K562 (cell line): ENCODE results near the gene ZFP64. TPM values are rescaled to one million over a fixed set of nuclear protein-coding genes. Genes with fewer than 3 reads are reported as not detected.
A peak's percentile ranks its signal among the peaks of the same experiment; 100 is the strongest.

Experiments used
- ARHGAP35 ChIP-seq: fragments of 450-650 bp; IDR thresholded peaks from 2 replicates; pipeline ENCODE4 v1.6.1; 2018; ENCODE audit not compliant: partially characterized antibody
- ASH1L ChIP-seq: fragments of 450-650 bp; IDR thresholded peaks from 2 replicates; pipeline ENCODE4 v1.6.1; 2018; ENCODE audit warnings: borderline replicate concordance, mild to moderate bottlenecking, low read depth; ENCODE audit not compliant: partially characterized antibody
- CBX5 ChIP-seq: IDR thresholded peaks from 2 replicates; pipeline ENCODE4 v1.6.1; 2014; ENCODE audit warnings: low read depth, borderline replicate concordance
- CCNT2 ChIP-seq: IDR thresholded peaks from 2 replicates; pipeline ENCODE4 v1.6.1; 2011; ENCODE audit warnings: borderline replicate concordance, low read depth, mild to moderate bottlenecking, moderate library complexity, mixed read lengths, low read length; ENCODE audit not compliant: insufficient read length; ENCODE audit errors: extremely low read depth
- CUX1 ChIP-seq: fragments of 200-800 bp; sonication (Bioruptor generic); IDR thresholded peaks from 2 replicates; pipeline ENCODE4 v1.6.1; 2016; ENCODE audit warnings: missing genetic modification characterization, missing compliant biosample characterization
- EP400 ChIP-seq: fragments of 450-650 bp; IDR thresholded peaks from 2 replicates; pipeline ENCODE4 v1.6.1; 2017; ENCODE audit warnings: antibody characterized with exemption, mild to moderate bottlenecking, moderate library complexity
- HCFC1 ChIP-seq: IDR thresholded peaks from 2 replicates; pipeline ENCODE4 v1.6.1; 2012; ENCODE audit warnings: low read depth, low read length, improper control_type of control experiment
- RBBP5 ChIP-seq: fragments of 200-600 bp; sonication (generic); IDR thresholded peaks from 2 replicates; pipeline ENCODE4 v1.6.1; 2012; ENCODE audit warnings: borderline replicate concordance, mild to moderate bottlenecking, low read length, control low read depth, inconsistent platforms; ENCODE audit not compliant: insufficient read depth, poor library complexity, severe bottlenecking
- RHOXF2B ChIP-seq: fragments of 250-450 bp; sonication (Bioruptor Pico); conservative IDR thresholded peaks from 2 replicates; pipeline ENCODE4 v1.5.1; 2021
- SMC3 ChIP-seq: conservative IDR thresholded peaks from 2 replicates; pipeline ENCODE4 v1.6.1; 2011; ENCODE audit warnings: low read depth, low read length, improper control_type of control experiment; ENCODE audit not compliant: insufficient read depth
- SRSF3 ChIP-seq: fragments of 200-400 bp; formaldehyde crosslinking; IDR thresholded peaks from 2 replicates; pipeline ENCODE4 v1.6.1; 2016; ENCODE audit warnings: mild to moderate bottlenecking, low read length, moderate library complexity; ENCODE audit not compliant: insufficient read depth
- ZEB2 ChIP-seq: fragments of 450-650 bp; IDR thresholded peaks from 2 replicates; pipeline ENCODE4 v1.6.1; 2016
- ZFP30 ChIP-seq: fragments of 250-450 bp; sonication (Bioruptor Pico); IDR thresholded peaks from 2 replicates; pipeline ENCODE4 v1.8.0; 2022; ENCODE audit warnings: moderate library complexity, mild to moderate bottlenecking, inconsistent platforms, borderline replicate concordance
- ZNF146 ChIP-seq: IDR thresholded peaks from one replicate; pipeline ENCODE4 v1.6.1; 2018; ENCODE audit warnings: missing compliant biosample characterization; ENCODE audit not compliant: unreplicated experiment
- ZNF347 ChIP-seq: fragments of 450-650 bp; formaldehyde crosslinking; IDR thresholded peaks from 2 replicates; pipeline ENCODE4 v1.4.0; 2020; ENCODE audit warnings: low read depth, mild to moderate bottlenecking, moderate library complexity
- ZNF431 ChIP-seq: sonication (generic); formaldehyde crosslinking; IDR thresholded peaks from 2 replicates; pipeline ENCODE4 v1.8.0; 2022; ENCODE audit warnings: mild to moderate bottlenecking, missing genetic modification reagents
- polyA plus RNA-seq, 8 experiments: library from polyadenylated mRNA; depleted of rRNA in 4 of 8; stranded (reverse) in 5 of 8; unstranded in 3 of 8; fragments of >200 nt; fragmentation: Nextera tagmentation in 2 of 8; fragmentation: Illumina TruSeq in 1 of 8; extraction: Ambion mirVana in 2 of 8; extraction: Trizol in 1 of 8; gene quantifications; 2 replicates each; pipeline versions ENCODE4 v1.2.1 to v1.2.3, GENCODE V29; 2011 to 2014; ENCODE audit warnings: inconsistent platforms in 1 of 8, missing spikeins in 1 of 8
- total RNA-seq, 7 experiments: library from RNA; depleted of rRNA in 6 of 7; stranded (reverse); fragments of >200 nt in 6 of 7; fragmentation: Illumina TruSeq in 2 of 7; extraction: Trizol in 2 of 7; gene quantifications; 2 replicates each; pipeline versions ENCODE4 v1.2.1 to v1.2.3, GENCODE V29; 2011 to 2021; ENCODE audit warnings: low replicate concordance in 1 of 7
- TF ChIP-seq, protein P1 (sequence below): fragments of 150-350 bp; conservative IDR thresholded peaks from 2 replicates; pipeline ENCODE4 v1.6.1; 2014; ENCODE audit warnings: low read length

ZFP64 gene
- total and polyA plus RNA-seq, 9 of the 15 experiments (the other 6 are each of a cell fraction or from before 2014, with no cell fraction given): 1.4 to 13.4 (median 7.0) TPM

GRCh38 chr20:52210037-52210990 is 18.7 kb upstream of the ZFP64 start (continued):
- TF ChIP-seq ZNF146 (CRISPR knock-in tag): no peak
- no peak for TF ChIP-seq ASH1L
- TF ChIP-seq, protein P1, sequence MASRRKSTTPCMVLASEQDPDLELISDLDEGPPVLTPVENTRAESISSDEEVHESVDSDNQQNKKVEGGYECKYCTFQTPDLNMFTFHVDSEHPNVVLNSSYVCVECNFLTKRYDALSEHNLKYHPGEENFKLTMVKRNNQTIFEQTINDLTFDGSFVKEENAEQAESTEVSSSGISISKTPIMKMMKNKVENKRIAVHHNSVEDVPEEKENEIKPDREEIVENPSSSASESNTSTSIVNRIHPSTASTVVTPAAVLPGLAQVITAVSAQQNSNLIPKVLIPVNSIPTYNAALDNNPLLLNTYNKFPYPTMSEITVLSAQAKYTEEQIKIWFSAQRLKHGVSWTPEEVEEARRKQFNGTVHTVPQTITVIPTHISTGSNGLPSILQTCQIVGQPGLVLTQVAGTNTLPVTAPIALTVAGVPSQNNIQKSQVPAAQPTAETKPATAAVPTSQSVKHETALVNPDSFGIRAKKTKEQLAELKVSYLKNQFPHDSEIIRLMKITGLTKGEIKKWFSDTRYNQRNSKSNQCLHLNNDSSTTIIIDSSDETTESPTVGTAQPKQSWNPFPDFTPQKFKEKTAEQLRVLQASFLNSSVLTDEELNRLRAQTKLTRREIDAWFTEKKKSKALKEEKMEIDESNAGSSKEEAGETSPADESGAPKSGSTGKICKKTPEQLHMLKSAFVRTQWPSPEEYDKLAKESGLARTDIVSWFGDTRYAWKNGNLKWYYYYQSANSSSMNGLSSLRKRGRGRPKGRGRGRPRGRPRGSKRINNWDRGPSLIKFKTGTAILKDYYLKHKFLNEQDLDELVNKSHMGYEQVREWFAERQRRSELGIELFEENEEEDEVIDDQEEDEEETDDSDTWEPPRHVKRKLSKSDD: no peak
- no peak for TF ChIP-seq ZEB2
- TF ChIP-seq ZNF347 (CRISPR knock-in tag): no peak
- TF ChIP-seq ARHGAP35: no peak
- TF ChIP-seq SMC3: no peak
- TF ChIP-seq HCFC1: peak; percentile 50; the same call in 1 of the 2 replicates
- TF ChIP-seq RBBP5: no peak
- TF ChIP-seq SRSF3: no peak
- TF ChIP-seq EP400: peak; percentile 63
- TF ChIP-seq CUX1 (CRISPR knock-in tag): no peak
- TF ChIP-seq CBX5: no peak
- TF ChIP-seq ZNF431 (CRISPR knock-in tag): no peak
- no peak for TF ChIP-seq RHOXF2B (CRISPR knock-in tag)
- no peak for TF ChIP-seq CCNT2
- no peak for TF ChIP-seq ZFP30 (CRISPR knock-in tag)
